ENCODE measurements around the gene LNPEP.
A peak's percentile ranks its signal among the peaks of the same experiment; 100 is the strongest.

The LNPEP gene

GRCh38 chr5:96909435-96909834 is 26.4 kb upstream of the LNPEP start:
- H3K9ac ChIP-seq (ENCODE audit: low read length): no peak overlapping the region
- peaks cover 12% of the 10 kb centered on the region for H3K36me3 ChIP-seq (ENCODE audit: control insufficient read depth, insufficient read depth, low read length, severe bottlenecking)
- no peak overlapping the region for H3K4me3 ChIP-seq (ENCODE audit: low read length)
- peaks cover 3% of the 10 kb centered on the region for H3K4me1 ChIP-seq (ENCODE audit: control insufficient read depth, insufficient read depth, low read length)
- no peak for DNase-seq (ENCODE audit: low read depth)
- H3K9me3 ChIP-seq (ENCODE audit: control insufficient read depth, low read length): no peaks in the 10 kb centered on the region
- H3K27me3 ChIP-seq (replicated peaks; ENCODE audit: control insufficient read depth, insufficient read depth, low read length): no peaks in the 10 kb centered on the region

- no peak for DNase-seq (ENCODE audit: low read depth)
- Histone ChIP-seq H3K9me3 (ENCODE audit: control insufficient read depth, low read length) (no peaks in the 10 kb centered on the region), H3K4me1 (ENCODE audit: control insufficient read depth, insufficient read depth, low read length) (no peaks in the 10 kb centered on the region), H3K9ac (ENCODE audit: low read length) (no peak overlapping the region), H3K27me3 (replicated peaks; ENCODE audit: control insufficient read depth, insufficient read depth, low read length) (no peaks in the 10 kb centered on the region), H3K36me3 (ENCODE audit: control insufficient read depth, insufficient read depth, low read length, severe bottlenecking) (peaks cover 12% of the 10 kb centered on the region), H3K4me3 (ENCODE audit: low read length) (no peak overlapping the region)
These were observed 24.7 kb upstream of the LNPEP start for GRCh38 chr5:96911139-96911538.

- H3K9me3 ChIP-seq (ENCODE audit: control insufficient read depth, low read length): no peaks in the 10 kb centered on the region
- no peak for DNase-seq (ENCODE audit: low read depth)
- H3K9ac ChIP-seq (ENCODE audit: low read length): no peak overlapping the region
- no peaks in the 10 kb centered on the region for H3K4me1 ChIP-seq (ENCODE audit: control insufficient read depth, insufficient read depth, low read length)
- H3K36me3 ChIP-seq (ENCODE audit: control insufficient read depth, insufficient read depth, low read length, severe bottlenecking): peaks cover 15% of the 10 kb centered on the region
- no peak overlapping the region for H3K4me3 ChIP-seq (ENCODE audit: low read length)
- H3K27me3 ChIP-seq (replicated peaks; ENCODE audit: control insufficient read depth, insufficient read depth, low read length): no peaks in the 10 kb centered on the region
These were observed 22.6 kb upstream of the LNPEP start for GRCh38 chr5:96913233-96913632.

- Histone ChIP-seq H3K27me3 (replicated peaks; ENCODE audit: control insufficient read depth, insufficient read depth, low read length) (no peaks in the 10 kb centered on the region), H3K9me3 (ENCODE audit: control insufficient read depth, low read length) (no peaks in the 10 kb centered on the region), H3K4me1 (ENCODE audit: control insufficient read depth, insufficient read depth, low read length) (peaks cover 13% of the 10 kb centered on the region), H3K4me3 (ENCODE audit: low read length) (no peak overlapping the region), H3K9ac (ENCODE audit: low read length) (no peak overlapping the region), H3K36me3 (ENCODE audit: control insufficient read depth, insufficient read depth, low read length, severe bottlenecking) (peaks cover 2% of the 10 kb centered on the region)
- DNase-seq (ENCODE audit: low read depth): no peak
These were observed 16.1 kb upstream of the LNPEP start for GRCh38 chr5:96919754-96920197.

GRCh38 chr5:96920744-96921355 is 15.0 kb upstream of the LNPEP start:
- Histone ChIP-seq H3K4me1 (ENCODE audit: control insufficient read depth, insufficient read depth, low read length) (peaks cover 13% of the 10 kb centered on the region), H3K27me3 (replicated peaks; ENCODE audit: control insufficient read depth, insufficient read depth, low read length) (no peaks in the 10 kb centered on the region), H3K4me3 (ENCODE audit: low read length) (no peak overlapping the region), H3K9me3 (ENCODE audit: control insufficient read depth, low read length) (no peaks in the 10 kb centered on the region), H3K36me3 (ENCODE audit: control insufficient read depth, insufficient read depth, low read length, severe bottlenecking) (peaks cover 2% of the 10 kb centered on the region), H3K9ac (ENCODE audit: low read length) (peak overlapping the region; percentile 14)
- no peak for DNase-seq (ENCODE audit: low read depth)

- DNase-seq (ENCODE audit: low read depth): no peak
- Histone ChIP-seq H3K4me3 (ENCODE audit: low read length) (no peak overlapping the region), H3K4me1 (ENCODE audit: control insufficient read depth, insufficient read depth, low read length) (peaks cover 13% of the 10 kb centered on the region), H3K9me3 (ENCODE audit: control insufficient read depth, low read length) (no peaks in the 10 kb centered on the region), H3K36me3 (ENCODE audit: control insufficient read depth, insufficient read depth, low read length, severe bottlenecking) (no peaks in the 10 kb centered on the region), H3K9ac (ENCODE audit: low read length) (no peak overlapping the region), H3K27me3 (replicated peaks; ENCODE audit: control insufficient read depth, insufficient read depth, low read length) (no peaks in the 10 kb centered on the region)
These were observed 13.2 kb upstream of the LNPEP start for GRCh38 chr5:96922499-96923244.

GRCh38 chr5:96924016-96924443 is 11.8 kb upstream of the LNPEP start:
- H3K9ac ChIP-seq (ENCODE audit: low read length): no peak overlapping the region
- H3K9me3 ChIP-seq (ENCODE audit: control insufficient read depth, low read length): no peaks in the 10 kb centered on the region
- H3K36me3 ChIP-seq (ENCODE audit: control insufficient read depth, insufficient read depth, low read length, severe bottlenecking): no peaks in the 10 kb centered on the region
- H3K27me3 ChIP-seq (replicated peaks; ENCODE audit: control insufficient read depth, insufficient read depth, low read length): no peaks in the 10 kb centered on the region
- no peak for DNase-seq (ENCODE audit: low read depth)
- H3K4me1 ChIP-seq (ENCODE audit: control insufficient read depth, insufficient read depth, low read length): peaks cover 13% of the 10 kb centered on the region
- H3K4me3 ChIP-seq (ENCODE audit: low read length): no peak overlapping the region

GRCh38 chr5:96926276-96926675 is 9.6 kb upstream of the LNPEP start:
- Histone ChIP-seq H3K36me3 (ENCODE audit: control insufficient read depth, insufficient read depth, low read length, severe bottlenecking) (no peaks in the 10 kb centered on the region), H3K4me3 (ENCODE audit: low read length) (no peak overlapping the region), H3K27me3 (replicated peaks; ENCODE audit: control insufficient read depth, insufficient read depth, low read length) (no peaks in the 10 kb centered on the region), H3K4me1 (ENCODE audit: control insufficient read depth, insufficient read depth, low read length) (peaks cover 6% of the 10 kb centered on the region), H3K9ac (ENCODE audit: low read length) (no peak overlapping the region), H3K9me3 (ENCODE audit: control insufficient read depth, low read length) (no peaks in the 10 kb centered on the region)
- DNase-seq (ENCODE audit: low read depth): no peak

GRCh38 chr5:96927008-96927407 is 8.9 kb upstream of the LNPEP start:
- no peaks in the 10 kb centered on the region for H3K27me3 ChIP-seq (replicated peaks; ENCODE audit: control insufficient read depth, insufficient read depth, low read length)
- peak; percentile 42 for DNase-seq (ENCODE audit: low read depth)
- no peak overlapping the region for H3K9ac ChIP-seq (ENCODE audit: low read length)
- no peaks in the 10 kb centered on the region for H3K9me3 ChIP-seq (ENCODE audit: control insufficient read depth, low read length)
- H3K36me3 ChIP-seq (ENCODE audit: control insufficient read depth, insufficient read depth, low read length, severe bottlenecking): no peaks in the 10 kb centered on the region
- H3K4me3 ChIP-seq (ENCODE audit: low read length): no peak overlapping the region
- H3K4me1 ChIP-seq (ENCODE audit: control insufficient read depth, insufficient read depth, low read length): peaks cover under 1% of the 10 kb centered on the region

GRCh38 chr5:96928931-96929708 is 6.8 kb upstream of the LNPEP start:
- Histone ChIP-seq H3K9me3 (ENCODE audit: control insufficient read depth, low read length) (no peaks in the 10 kb centered on the region), H3K4me3 (ENCODE audit: low read length) (no peak overlapping the region), H3K36me3 (ENCODE audit: control insufficient read depth, insufficient read depth, low read length, severe bottlenecking) (no peaks in the 10 kb centered on the region), H3K27me3 (replicated peaks; ENCODE audit: control insufficient read depth, insufficient read depth, low read length) (no peaks in the 10 kb centered on the region), H3K9ac (ENCODE audit: low read length) (no peak overlapping the region), H3K4me1 (ENCODE audit: control insufficient read depth, insufficient read depth, low read length) (peaks cover 21% of the 10 kb centered on the region)
- no peak for DNase-seq (ENCODE audit: low read depth)

- Histone ChIP-seq H3K9me3 (ENCODE audit: control insufficient read depth, low read length) (no peaks in the 10 kb centered on the region), H3K9ac (ENCODE audit: low read length) (no peak overlapping the region), H3K4me3 (ENCODE audit: low read length) (no peak overlapping the region), H3K27me3 (replicated peaks; ENCODE audit: control insufficient read depth, insufficient read depth, low read length) (no peaks in the 10 kb centered on the region), H3K4me1 (ENCODE audit: control insufficient read depth, insufficient read depth, low read length) (peaks cover 23% of the 10 kb centered on the region), H3K36me3 (ENCODE audit: control insufficient read depth, insufficient read depth, low read length, severe bottlenecking) (no peaks in the 10 kb centered on the region)
- no peak for DNase-seq (ENCODE audit: low read depth)
These were observed 5.8 kb upstream of the LNPEP start for GRCh38 chr5:96930058-96930457.
